GM12878 (cell line): ENCODE measurements around the gene RASAL3. TPM values are rescaled to one million over a fixed set of nuclear protein-coding genes. Genes with fewer than 3 reads are reported as not detected.

Source experiments
- ATAC-seq: fragments of 200-7000 bp; cut with Tn5 transposase; 3 replicates; pipeline ENCODE4 v1.9.1; 2020; ENCODE audit warnings: mild to moderate bottlenecking, moderate library complexity
- BruUV-seq: library from RNA; stranded (reverse); fragments of 400-500 nt; replicated peaks from 2 replicates; lab custom pipeline; 2021; lab: Mats Ljungman, UMichigan
- CTCF ChIA-PET: fragments of 300-600 bp; sonication (Branson Sonifier 250); formaldehyde crosslinking; extraction: SDS; loops from one replicate; lab custom pipeline; 2021; ENCODE audit warnings: inconsistent platforms; lab: Yijun Ruan, JAX
- POLR2A ChIA-PET: fragments of 350-600 bp; formaldehyde crosslinking; extraction: SDS; loops from one replicate; lab custom pipeline; 2021; ENCODE audit warnings: inconsistent platforms; lab: Charles Lee
- RAD21 ChIA-PET: fragments of 300-600 bp; sonication (Branson Sonifier 250); formaldehyde crosslinking; loops from one replicate; lab custom pipeline; 2023; ENCODE audit warnings: antibody characterized with exemption; ENCODE audit not compliant: unreplicated experiment; lab: Charles Lee
- SMC1A ChIA-PET: fragments of 300-600 bp; sonication (Branson Sonifier 250); formaldehyde crosslinking; loops from one replicate; lab custom pipeline; 2023; ENCODE audit not compliant: unreplicated experiment, uncharacterized antibody; lab: Charles Lee
- DNase-seq: peaks from one replicate; pipeline ENCODE4 v3.0.0-alpha.2; 2011; ENCODE audit warnings: low read depth, low spot score
- FAIRE-seq: peaks from 3 replicates; lab custom pipeline; 2011; peaks lifted over from hg19 to GRCh38; lab: Jason Lieb, UNC
- H2AFZ ChIP-seq: 2 replicates; pipeline ENCODE4 v1.6.0; 2011; ENCODE audit warnings: low read depth, low read length, control low read depth; ENCODE audit not compliant: control insufficient read depth
- H3K27ac ChIP-seq: 2 replicates; pipeline ENCODE4 v1.5.1; 2011; ENCODE audit warnings: control low read depth; ENCODE audit not compliant: control insufficient read depth, insufficient read depth
- H3K27me3 ChIP-seq, 2 experiments: replicated peaks in 1 of 2; 2 replicates each; pipeline versions ENCODE4 v1.6.0 to v1.6.1; 2011; ENCODE audit warnings: low read length in 1 of 2; ENCODE audit not compliant: control insufficient read depth in 2 of 2, insufficient read depth in 2 of 2
- H3K36me3 ChIP-seq, 2 experiments: 2 replicates each; pipeline ENCODE4 v1.5.1; 2011; ENCODE audit warnings: low read length in 1 of 2; ENCODE audit not compliant: control insufficient read depth in 2 of 2, insufficient read depth in 2 of 2
- H3K4me1 ChIP-seq: 2 replicates; pipeline ENCODE4 v1.6.1; 2011; ENCODE audit warnings: mild to moderate bottlenecking, low read length, moderate library complexity, mixed read lengths; ENCODE audit not compliant: control insufficient read depth, insufficient read depth
- H3K4me2 ChIP-seq: 2 replicates; pipeline ENCODE4 v1.6.0; 2011; ENCODE audit warnings: control low read depth; ENCODE audit not compliant: control insufficient read depth, insufficient read depth
- H3K4me3 ChIP-seq: fragments of 200-600 bp; sonication (generic); 2 replicates; pipeline ENCODE4 v1.5.1; 2016
- H3K79me2 ChIP-seq: 2 replicates; pipeline ENCODE4 v1.6.0; 2011; ENCODE audit warnings: low read length; ENCODE audit not compliant: control insufficient read depth, insufficient read depth
- H3K9ac ChIP-seq: 2 replicates; pipeline ENCODE4 v1.8.0; 2011; ENCODE audit warnings: low read length, control low read depth, mixed read lengths; ENCODE audit not compliant: control insufficient read depth, insufficient read depth
- H3K9me3 ChIP-seq: replicated peaks from 3 replicates; pipeline ENCODE4 v1.5.1; 2011; ENCODE audit warnings: mild to moderate bottlenecking, low read length; ENCODE audit not compliant: control insufficient read depth, insufficient read depth
- H4K20me1 ChIP-seq: 2 replicates; pipeline ENCODE4 v1.6.0; 2011; ENCODE audit not compliant: control insufficient read depth, insufficient read depth
- BACH1 ChIP-seq: fragments of 450-650 bp; IDR thresholded peaks from 2 replicates; pipeline ENCODE4 v1.6.1; 2017; ENCODE audit warnings: mild to moderate bottlenecking, borderline replicate concordance
- BRCA1 ChIP-seq: IDR thresholded peaks from 2 replicates; pipeline ENCODE4 v1.6.1; 2011; ENCODE audit warnings: low read depth, low read length, improper control_type of control experiment
- CBFB ChIP-seq: IDR thresholded peaks from 2 replicates; pipeline ENCODE4 v1.6.1; 2016; ENCODE audit warnings: antibody characterized with exemption, low read depth
- EP300 ChIP-seq, 2 experiments: fragments of 150-350 bp in 1 of 2; IDR thresholded peaks; 2 replicates each; pipeline ENCODE4 v1.6.1; 2011 to 2012; ENCODE audit warnings: low read depth in 2 of 2, low read length in 2 of 2, borderline replicate concordance in 1 of 2, improper control_type of control experiment in 1 of 2, inconsistent platforms in 1 of 2; ENCODE audit not compliant: control insufficient read depth in 1 of 2
- MTA3 ChIP-seq: IDR thresholded peaks from 2 replicates; pipeline ENCODE4 v1.6.1; 2012; ENCODE audit warnings: low read length, inconsistent platforms, borderline replicate concordance
- MYC ChIP-seq: IDR thresholded peaks from 2 replicates; pipeline ENCODE4 v1.6.1; 2011; ENCODE audit warnings: mild to moderate bottlenecking, low read length, moderate library complexity, inconsistent platforms; ENCODE audit not compliant: insufficient read depth, insufficient replicate concordance, insufficient read length, severe bottlenecking
- NFYB ChIP-seq: IDR thresholded peaks from 2 replicates; pipeline ENCODE4 v1.6.1; 2011; ENCODE audit warnings: low read depth, mild to moderate bottlenecking, low read length, improper control_type of control experiment, moderate library complexity; ENCODE audit not compliant: insufficient read depth
- NR2F1 ChIP-seq: fragments of 450-650 bp; conservative IDR thresholded peaks from 2 replicates; pipeline ENCODE4 v1.6.1; 2017; ENCODE audit warnings: mild to moderate bottlenecking
- POLR2AphosphoS2 ChIP-seq: IDR thresholded peaks from 2 replicates; pipeline ENCODE4 v1.6.1; 2011; ENCODE audit warnings: low read depth, mild to moderate bottlenecking, low read length, improper control_type of control experiment, moderate library complexity
- RBBP5 ChIP-seq: fragments of 200-600 bp; sonication (generic); conservative IDR thresholded peaks from 2 replicates; pipeline ENCODE4 v1.6.1; 2016
- SIX5 ChIP-seq: IDR thresholded peaks from 2 replicates; pipeline ENCODE4 v1.6.1; 2011; ENCODE audit warnings: mild to moderate bottlenecking, low read depth, low read length, moderate library complexity; ENCODE audit not compliant: severe bottlenecking
- SMC3 ChIP-seq: IDR thresholded peaks from 2 replicates; pipeline ENCODE4 v1.6.1; 2011; ENCODE audit warnings: low read length, improper control_type of control experiment, borderline replicate concordance
- SREBF1 ChIP-seq: IDR thresholded peaks from 2 replicates; pipeline ENCODE4 v1.6.1; 2012; ENCODE audit warnings: mild to moderate bottlenecking, low read length
- STAT1 ChIP-seq: fragments of 450-650 bp; conservative IDR thresholded peaks from 2 replicates; pipeline ENCODE4 v1.6.1; 2014; ENCODE audit warnings: antibody characterized with exemption, mild to moderate bottlenecking
- TCF12 ChIP-seq: IDR thresholded peaks from 2 replicates; pipeline ENCODE4 v1.6.1; 2011; ENCODE audit warnings: low read depth, mild to moderate bottlenecking, low read length
- YBX1 ChIP-seq: fragments of 450-650 bp; IDR thresholded peaks from 2 replicates; pipeline ENCODE4 v1.6.1; 2016; ENCODE audit warnings: antibody characterized with exemption
- ZZZ3 ChIP-seq: IDR thresholded peaks from 2 replicates; pipeline ENCODE4 v1.6.1; 2011; ENCODE audit warnings: low read depth; ENCODE audit not compliant: control insufficient read depth, insufficient read length
- WGBS: methylation state at CpG from one replicate; pipeline ENCODE4 v1.1.6; 2016; ENCODE audit warnings: low lambda C conversion rate; ENCODE audit not compliant: insufficient replicate concordance, insufficient coverage; ENCODE audit errors: missing lambda C conversion rate; 5-methylcytosine and 5-hydroxymethylcytosine counted together
- in situ Hi-C: fragments of 300-500 bp; cut with MboI; formaldehyde crosslinking; loops from 9 replicates; pipeline ENCODE4 v1.14.3; 2018; ENCODE audit warnings: mixed read lengths
- intact Hi-C: fragments of 100-400 bp; cut with micrococcal nuclease; formaldehyde crosslinking; loops from one replicate; pipeline ENCODE4 v1.14.2; 2022; ENCODE audit not compliant: unreplicated experiment
- polyA plus RNA-seq, 11 experiments: library from polyadenylated mRNA; depleted of rRNA in 4 of 11; unstranded in 6 of 11; stranded (reverse) in 5 of 11; fragments of >200 nt; fragmentation: Nextera tagmentation in 4 of 11; fragmentation: Illumina TruSeq in 1 of 11; extraction: Ambion mirVana in 4 of 11; extraction: Trizol in 1 of 11; gene quantifications; 1 replicate in 1 of 11; 2 replicates in 10 of 11; pipeline versions ENCODE4 v1.2.1 to v1.2.3, GENCODE V29; 2011 to 2016; ENCODE audit warnings: inconsistent platforms in 2 of 11, missing spikeins in 2 of 11, low read depth in 1 of 11
- total RNA-seq, 4 experiments: library from RNA; depleted of rRNA in 3 of 4; stranded (reverse); fragments of >200 nt in 3 of 4; fragmentation: Illumina TruSeq in 1 of 4; extraction: Trizol in 1 of 4; gene quantifications; 2 replicates each; pipeline versions ENCODE4 v1.2.1 to v1.2.3, GENCODE V29; 2013 to 2021

The RASAL3 gene
- total and polyA plus RNA-seq, 10 of the 15 experiments (the other 5 are each of a cell fraction or from before 2014, with no cell fraction given) = 1.7 to 81.3 (median 23.2) TPM

DNA sequence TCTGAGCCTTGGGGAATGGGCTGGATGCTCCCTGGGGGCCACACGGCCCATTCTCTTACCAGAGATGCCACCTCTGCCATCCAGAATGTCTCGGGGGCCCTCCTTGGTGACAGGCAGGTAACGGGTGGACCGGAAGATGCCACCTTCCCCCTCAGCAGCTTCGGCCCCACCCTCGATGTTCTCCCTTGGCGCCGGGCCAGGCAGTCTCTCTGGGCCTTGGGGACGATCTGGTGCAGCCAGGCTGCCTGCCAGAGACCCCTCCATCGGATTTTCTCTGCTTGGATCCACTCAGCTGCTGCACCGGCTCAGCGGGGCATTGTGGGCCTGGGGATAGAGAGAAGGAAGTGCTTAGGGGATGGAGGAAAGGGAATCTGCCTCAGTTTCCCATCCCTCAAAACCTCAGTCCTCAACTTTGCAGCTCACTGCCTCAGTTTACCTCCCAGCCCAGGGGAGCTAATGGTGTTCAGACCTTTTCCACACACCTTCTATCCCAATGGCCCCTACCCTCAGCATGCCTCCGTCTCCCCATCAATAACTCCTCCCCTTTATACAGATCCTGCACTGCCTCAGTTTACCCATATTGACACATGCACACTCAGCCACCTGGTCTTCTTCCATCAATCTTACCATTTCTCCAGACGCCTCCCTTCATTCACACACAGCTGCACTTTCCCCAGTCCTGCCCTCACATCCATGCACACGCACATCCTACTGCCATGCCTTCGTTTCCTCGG lies 16.1 kb downstream of the RASAL3 start:
- BruUV-seq = no TSS peak
- Histone ChIP-seq H4K20me1 (no peaks in the 10 kb centered on the region), H3K4me2 (no peak overlapping the region; the same call in 1 of the 2 replicates), H3K4me3 (no peak overlapping the region), H3K4me1 (peaks cover 7% of the 10 kb centered on the region), H3K9me3 (no peaks in the 10 kb centered on the region), H3K27ac (no peak overlapping the region), H3K79me2 (no peaks in the 10 kb centered on the region), H3K9ac (no peak overlapping the region), H3K27me3 (no peaks in the 10 kb centered on the region), H2AFZ (no peak overlapping the region), H3K36me3 (peaks cover 2% of the 10 kb centered on the region in 2 experiments; a peak in 3 of 4 replicates)
- ChIA-PET POLR2A (no interaction called here), SMC1A (interaction anchor here (1.5 kb wide), 1 partner anchor 15 kb away, joined by 3 read pairs; no protein-coding TSS in a partner anchor), RAD21 (no interaction called here), CTCF (no interaction called here)
- intact Hi-C loops (no loop called here), in situ Hi-C loops (no loop called here)
- DNase-seq (no peak), FAIRE-seq (no peak), ATAC-seq (no peak)
- 50% methylated on average over 17 of the region's 17 CpGs for WGBS
- TF ChIP-seq EP300 (IDR thresholded peaks at IDR 0.05; ENCODE audit: borderline replicate concordance in 1 of 2, control insufficient read depth in 1 of 2, low read depth in 2 of 2, low read length in 2 of 2) (no peak), NFYB (no peak), RBBP5 (no peak), MTA3 (no peak), BRCA1 (no peak), BACH1 (no peak), STAT1 (no peak), NR2F1 (no peak), ZZZ3 (no peak), POLR2AphosphoS2 (no peak), SREBF1 (no peak), CBFB (no peak), TCF12 (no peak), SMC3 (no peak), MYC (no peak), SIX5 (no peak), YBX1 (no peak)
